ENCODE data around the gene UNC13D. TPM values are rescaled to one million over a fixed set of nuclear protein-coding genes. Genes with fewer than 3 reads are reported as not detected.

UNC13D gene
- total RNA-seq, 1 donor = 0.86 TPM

- H3K4me3 ChIP-seq (ENCODE audit: low read depth, low read length) = no peak overlapping the region
- no peak for TF ChIP-seq CTCF (IDR thresholded peaks at IDR 0.05; ENCODE audit: insufficient read depth, low read depth, low read length)
- DNase-seq (ENCODE audit: low read depth) = no peak
Measured at GRCh38 chr17:75825149-75825552, 19.1 kb downstream of the UNC13D start.

- H3K4me3 ChIP-seq (ENCODE audit: low read depth, low read length) = no peak overlapping the region
- TF ChIP-seq CTCF (IDR thresholded peaks at IDR 0.05; ENCODE audit: insufficient read depth, low read depth, low read length) = no peak
- no peak for DNase-seq (ENCODE audit: low read depth)
Measured at GRCh38 chr17:75824666-75825065, 19.5 kb downstream of the UNC13D start.

- no peak for TF ChIP-seq CTCF (IDR thresholded peaks at IDR 0.05; ENCODE audit: insufficient read depth, low read depth, low read length)
- no peak overlapping the region for H3K4me3 ChIP-seq (ENCODE audit: low read depth, low read length)
- DNase-seq (ENCODE audit: low read depth) = no peak
Measured at GRCh38 chr17:75824050-75824552, 20.1 kb downstream of the UNC13D start.

- no peak for DNase-seq (ENCODE audit: low read depth)
- H3K4me3 ChIP-seq (ENCODE audit: low read depth, low read length) = no peak overlapping the region
- no peak for TF ChIP-seq CTCF (IDR thresholded peaks at IDR 0.05; ENCODE audit: insufficient read depth, low read depth, low read length)
Measured at GRCh38 chr17:75823257-75824041, 20.8 kb downstream of the UNC13D start.

GRCh38 chr17:75822800-75823166 is 21.4 kb downstream of the UNC13D start:
- no peak for DNase-seq (ENCODE audit: low read depth)
- H3K4me3 ChIP-seq (ENCODE audit: low read depth, low read length) = no peak overlapping the region
- no peak for TF ChIP-seq CTCF (IDR thresholded peaks at IDR 0.05; ENCODE audit: insufficient read depth, low read depth, low read length)

- DNase-seq (ENCODE audit: low read depth) = no peak
- no peak for TF ChIP-seq CTCF (IDR thresholded peaks at IDR 0.05; ENCODE audit: insufficient read depth, low read depth, low read length)
- no peak overlapping the region for H3K4me3 ChIP-seq (ENCODE audit: low read depth, low read length)
Measured at GRCh38 chr17:75822119-75822799, 21.9 kb downstream of the UNC13D start.

Data from fibroblast of villous mesenchyme (primary cell).